GM19240 (cell line): Measurements from ENCODE around the gene DENND2A.
"Not testable (repeated sequence)": the region's sequence is repeated elsewhere in the genome, so short reads cannot be mapped to it uniquely, and the experiment has no call there.

ENCODE experiments used
- DNase-seq: peaks from one replicate; pipeline ENCODE4 v3.0.0; 2011; ENCODE audit warnings: low spot score; ENCODE audit not compliant: insufficient read length

Gene DENND2A

GRCh38 chr7:140592964-140593671 lies 47.5 kb downstream of the DENND2A start:
- no peak for DNase-seq

- no peak for DNase-seq
These were observed 49.3 kb downstream of the DENND2A start for GRCh38 chr7:140591180-140591902.

- DNase-seq, result no peak
These were observed 53.4 kb downstream of the DENND2A start for GRCh38 chr7:140587243-140587642.

GRCh38 chr7:140586516-140586915 lies 54.1 kb downstream of the DENND2A start:
- DNase-seq, result no peak

- no peak for DNase-seq
These were observed 55.3 kb downstream of the DENND2A start for GRCh38 chr7:140585333-140585732.

- no peak for DNase-seq
These were observed 56.3 kb downstream of the DENND2A start for GRCh38 chr7:140584195-140584851.

- no peak for DNase-seq
These were observed 59.2 kb downstream of the DENND2A start for GRCh38 chr7:140581411-140581810.

GRCh38 chr7:140577651-140578050 lies 63.0 kb downstream of the DENND2A start:
- DNase-seq, result no peak

- no peak for DNase-seq
These were observed 64.0 kb downstream of the DENND2A start for GRCh38 chr7:140576589-140576988.

- no peak for DNase-seq
These were observed 69.0 kb downstream of the DENND2A start for GRCh38 chr7:140571538-140572122.

GRCh38 chr7:140570120-140570519 lies 70.5 kb downstream of the DENND2A start:
- DNase-seq, result no peak

- DNase-seq, result no peak
These were observed 72.4 kb downstream of the DENND2A start for GRCh38 chr7:140568021-140568813.

GRCh38 chr7:140566186-140566585 lies 74.4 kb downstream of the DENND2A start:
- not testable (repeated sequence) for DNase-seq

- DNase-seq, result not testable (repeated sequence)
These were observed 74.9 kb downstream of the DENND2A start for GRCh38 chr7:140565761-140566160.

GRCh38 chr7:140564643-140565042 lies 76.0 kb downstream of the DENND2A start:
- DNase-seq, result no peak

- DNase-seq, result no peak
These were observed 77.6 kb downstream of the DENND2A start for GRCh38 chr7:140562926-140563481.

- no peak for DNase-seq
These were observed 81.2 kb downstream of the DENND2A start for GRCh38 chr7:140559410-140559809.

- no peak for DNase-seq
These were observed 82.6 kb downstream of the DENND2A start for GRCh38 chr7:140557809-140558518.

- no peak for DNase-seq
These were observed 83.5 kb downstream of the DENND2A start for GRCh38 chr7:140557069-140557468.

- not testable (repeated sequence) for DNase-seq
These were observed 87.4 kb downstream of the DENND2A start for GRCh38 chr7:140553236-140553635.
